KBM-7 (cell line): Measurements from ENCODE around the gene SEMA3F.

ENCODE experiments used
- DNase-seq: peaks from one replicate; pipeline ENCODE4 v3.0.0-alpha.2; 2015
- in situ Hi-C: fragments of 300-500 bp; cut with MboI; formaldehyde crosslinking; loops from 2 replicates; pipeline ENCODE4 v1.14.3; 2020; ENCODE audit warnings: low sequenced_read_pairs, low pct_unique_long_range_greater_than_20kb, mixed read lengths

Gene SEMA3F

GRCh38 chr3:50151728-50152127, 3.4 kb upstream of the SEMA3F start:
- in situ Hi-C loops, result no loop called here

DNA sequence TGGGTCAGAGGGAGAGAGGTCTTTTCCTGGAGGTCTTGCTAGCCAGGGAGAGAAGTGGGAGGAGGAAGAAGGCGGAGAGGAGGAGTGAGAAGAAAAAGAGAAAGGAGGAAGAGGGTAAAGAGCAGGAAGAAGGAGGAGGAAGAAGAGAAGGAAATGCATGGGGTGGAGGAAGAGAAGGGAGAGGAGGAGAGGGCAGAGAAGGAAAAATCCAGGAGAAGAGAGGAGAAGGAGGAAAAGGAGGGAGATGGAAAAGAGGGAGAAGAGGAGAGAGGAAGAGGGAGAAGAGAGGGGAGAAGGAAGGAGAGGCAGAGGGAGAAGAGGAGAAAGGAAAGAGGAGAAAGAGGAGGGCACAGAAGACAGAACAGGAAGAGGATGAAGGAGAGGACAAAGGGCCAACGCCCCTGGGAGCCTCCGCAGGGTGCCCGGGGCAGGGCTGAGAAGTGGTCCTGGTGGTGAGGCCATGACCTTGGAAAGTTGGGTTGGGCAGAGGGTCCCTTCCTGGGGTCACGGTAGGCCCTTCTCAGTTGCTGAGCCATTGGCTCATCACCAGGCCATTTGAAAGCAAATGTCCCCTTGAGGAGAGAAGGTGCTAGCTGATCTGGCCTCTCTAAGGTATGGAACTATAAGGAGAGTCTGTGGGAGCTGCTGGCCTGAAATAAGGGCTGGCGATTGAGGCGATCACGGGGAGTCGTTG, 1.2 kb upstream of the SEMA3F start:
- no peak for DNase-seq
- in situ Hi-C loops, result no loop called here

More at GRCh38 chr3:50151728-50152127, 3.4 kb upstream of the SEMA3F start:
- DNase-seq, result no peak

DNA sequence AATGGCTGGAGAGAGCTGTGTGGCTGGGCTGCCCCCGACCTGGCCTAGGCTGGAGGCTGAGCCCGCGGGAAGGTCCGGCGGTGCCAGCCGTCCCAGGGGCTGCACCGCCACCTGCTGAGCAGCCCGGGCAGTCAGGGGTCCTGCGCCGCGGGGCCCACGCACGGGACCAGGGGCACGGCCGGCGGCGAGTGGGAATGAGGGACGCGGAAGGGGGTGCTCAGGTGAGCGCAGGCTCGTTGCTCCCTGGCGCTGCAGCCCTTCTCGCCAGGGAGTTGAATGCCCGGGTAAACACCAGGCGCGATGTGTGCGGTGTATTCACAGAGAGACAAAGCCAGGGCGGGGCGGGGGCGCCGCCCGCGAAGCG, 666 bp upstream of the SEMA3F start:
- peak; percentile 49 for DNase-seq
- in situ Hi-C loops, result no loop called here

- DNase-seq, result no peak
- in situ Hi-C loops, result no loop called here
Measured at GRCh38 chr3:50155491-50155878, 361 bp downstream of the SEMA3F start.

DNA sequence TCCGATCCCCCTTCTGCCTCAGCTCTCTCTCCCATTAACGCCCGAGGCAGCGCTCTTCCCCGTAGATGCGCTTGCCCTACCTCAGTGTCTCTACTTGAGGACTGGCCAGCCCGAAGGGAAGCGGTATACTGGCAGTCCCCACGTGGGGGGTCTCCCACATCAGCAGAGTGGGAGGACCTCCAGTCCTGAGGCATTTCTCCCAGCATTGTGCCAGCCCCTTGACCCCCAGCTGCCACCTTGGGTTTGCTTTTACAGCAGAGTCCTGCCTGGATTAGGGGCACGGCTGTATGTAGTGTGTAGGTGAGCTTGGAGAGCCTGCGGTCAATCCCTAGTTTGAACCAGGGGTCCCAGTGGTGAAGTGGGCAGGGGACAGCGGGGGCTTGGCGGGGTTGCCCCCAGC, 767 bp downstream of the SEMA3F start:
- in situ Hi-C loops, result no loop called here
- no peak for DNase-seq

DNA sequence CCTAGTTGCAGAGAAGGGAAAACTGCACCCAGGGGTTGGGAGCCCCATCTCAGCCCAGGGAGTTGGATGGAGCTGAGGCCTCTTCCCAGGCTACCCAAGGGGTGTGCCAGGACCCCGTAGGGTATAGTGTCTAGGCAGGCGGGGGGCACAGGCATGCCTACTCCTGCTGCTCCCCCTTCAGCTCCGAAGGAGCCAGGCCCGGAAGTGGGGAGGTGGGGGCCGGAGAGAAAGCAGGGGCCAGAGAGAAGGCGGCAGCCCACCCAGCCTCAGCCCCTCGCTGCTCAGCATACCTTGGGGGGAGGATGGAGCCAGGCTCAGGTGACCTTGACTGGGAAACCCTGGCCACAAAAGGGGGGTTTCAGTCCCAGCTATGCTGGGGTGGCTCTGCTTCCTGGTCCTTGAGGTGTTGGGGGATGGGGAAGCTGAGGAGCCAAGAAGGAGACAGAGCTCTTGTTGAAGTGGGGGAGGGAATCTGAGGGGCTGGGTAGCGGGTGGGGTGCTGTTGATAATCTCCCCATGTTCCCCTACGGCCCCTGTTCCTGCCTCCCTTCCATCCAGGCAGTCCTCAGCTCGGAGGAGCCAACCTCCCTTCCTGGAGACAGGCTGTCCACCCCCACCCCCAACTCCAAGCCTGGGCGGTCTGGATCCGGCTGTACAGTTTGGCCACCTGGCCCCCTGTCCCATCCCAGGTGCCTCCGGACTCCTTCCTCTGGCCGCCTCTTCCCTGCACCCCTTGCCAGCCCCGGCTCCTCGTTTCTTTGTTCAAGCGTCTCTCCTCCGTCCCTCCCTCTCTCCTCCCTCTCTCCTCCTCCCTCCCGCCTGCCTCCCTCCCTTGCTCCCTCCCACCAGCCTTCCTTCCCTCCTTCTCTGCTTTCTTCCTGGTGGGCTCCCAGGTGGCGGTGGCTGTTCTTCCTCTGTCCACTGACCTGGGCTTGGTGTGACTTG, 1.7 kb downstream of the SEMA3F start:
- no peak for DNase-seq

DNA sequence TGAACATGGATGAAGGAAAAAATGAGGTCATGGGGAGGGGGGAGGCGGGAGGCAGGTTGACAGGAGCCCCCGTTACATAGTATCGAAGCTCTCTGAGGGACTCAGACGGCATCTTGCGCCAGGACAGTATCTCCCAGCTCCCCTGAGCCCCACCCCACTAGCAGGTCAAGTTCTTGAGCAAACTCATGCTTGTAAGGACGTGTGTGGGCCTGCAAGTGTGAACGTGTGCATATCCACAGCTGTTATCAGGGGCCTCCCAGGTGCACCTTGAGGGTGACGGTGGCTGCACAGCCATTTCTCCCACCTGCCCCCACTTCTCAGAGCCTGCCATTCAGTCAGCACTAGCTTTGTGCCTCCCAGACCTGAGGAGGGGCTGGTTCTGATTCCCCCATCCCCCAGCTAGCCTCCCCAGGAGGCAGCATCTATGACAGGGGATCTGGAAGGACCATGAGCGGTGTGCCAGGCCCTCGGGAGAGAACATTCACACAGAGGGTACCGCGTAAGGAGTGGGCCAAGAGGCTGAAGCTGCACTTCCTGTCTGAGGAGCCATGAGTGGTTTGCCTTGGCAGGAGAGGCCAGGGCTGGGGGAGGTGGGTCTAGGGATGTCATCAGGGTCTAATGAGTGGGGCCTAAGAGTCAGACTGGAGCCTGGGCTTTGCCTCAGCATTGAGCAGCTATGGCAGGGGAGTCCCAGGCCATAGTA, 2.9 kb downstream of the SEMA3F start:
- peak; percentile 38 for DNase-seq
- in situ Hi-C loops, result no loop called here

More for the DNA sequence above, 1.7 kb downstream of the SEMA3F start:
- in situ Hi-C loops, result no loop called here

DNA sequence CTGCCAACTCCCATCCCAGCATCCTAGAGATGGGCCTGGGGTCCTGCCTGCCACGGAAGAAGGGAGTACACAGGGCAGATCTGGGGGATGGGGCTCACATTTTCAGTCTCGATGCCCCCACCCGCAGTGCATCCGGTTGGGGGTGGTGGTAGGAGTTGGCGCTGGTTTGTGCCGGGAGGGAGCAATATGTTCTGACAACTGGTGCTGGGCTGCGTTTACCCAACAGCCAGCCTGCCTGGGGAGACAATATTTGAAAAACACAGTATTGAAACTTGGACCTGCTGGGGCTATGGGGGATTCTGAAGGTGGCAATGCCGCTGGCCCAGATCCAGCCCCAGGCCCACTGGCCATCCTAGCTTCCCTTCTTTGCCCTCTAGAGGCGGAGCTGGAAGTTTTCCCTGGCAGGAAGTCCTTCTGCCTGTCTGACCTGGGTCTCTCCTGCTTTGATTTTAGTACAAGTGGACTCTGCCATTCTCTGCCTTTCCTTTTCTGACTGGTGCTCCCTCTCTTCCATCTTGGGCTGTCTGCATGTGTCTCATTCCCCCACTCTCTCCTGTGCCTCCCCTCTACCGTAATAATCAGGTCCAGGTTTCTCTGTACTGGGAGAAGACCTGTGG, 3.5 kb downstream of the SEMA3F start:
- no peak for DNase-seq
- in situ Hi-C loops, result no loop called here

DNA sequence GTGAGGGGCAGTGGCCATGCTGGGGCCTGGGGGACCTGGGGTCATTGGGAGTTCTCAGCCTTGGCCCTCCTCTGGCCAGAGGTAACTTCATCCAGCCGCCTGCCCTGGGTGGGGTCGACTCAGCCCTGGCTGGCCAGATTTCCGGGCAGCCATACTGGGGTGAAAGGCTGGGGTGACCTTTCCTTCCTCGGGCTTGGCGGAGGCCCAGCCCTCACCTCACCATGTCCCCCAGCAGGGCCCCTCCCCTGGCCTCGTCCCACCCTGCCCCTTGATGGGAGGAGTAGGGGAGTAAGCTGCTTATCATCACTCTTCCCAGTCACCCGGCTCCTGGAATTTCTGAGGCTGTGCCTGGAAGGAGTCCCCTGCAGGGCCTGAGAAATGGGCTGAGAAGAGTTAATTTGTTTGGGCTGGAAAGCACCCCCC, 5.4 kb downstream of the SEMA3F start:
- no peak for DNase-seq
- in situ Hi-C loops, result no loop called here

DNA sequence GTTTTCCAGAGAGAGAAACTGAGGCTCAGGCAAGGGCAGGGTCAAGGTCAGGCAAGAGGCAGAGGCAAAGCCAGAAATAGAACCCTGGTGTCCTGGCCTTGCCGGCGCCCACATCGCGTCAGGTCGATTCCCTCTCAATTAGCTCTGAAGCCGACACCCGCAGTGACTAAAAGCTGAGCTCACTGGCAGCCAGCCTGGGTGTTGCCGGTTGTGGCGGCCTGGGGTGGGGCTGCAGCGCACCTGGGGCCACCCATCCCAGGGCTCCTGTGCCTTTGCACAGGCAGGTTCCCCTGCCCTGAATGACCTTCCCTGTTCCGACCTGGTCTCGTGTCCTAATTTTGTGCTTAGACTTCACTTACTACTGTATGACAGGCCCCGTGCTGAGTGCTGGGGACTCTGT, 6.2 kb downstream of the SEMA3F start:
- in situ Hi-C loops, result no loop called here
- no peak for DNase-seq

- in situ Hi-C loops, result no loop called here
- no peak for DNase-seq
Measured at GRCh38 chr3:50162034-50162883, 7.1 kb downstream of the SEMA3F start.

GRCh38 chr3:50163572-50164455, 8.7 kb downstream of the SEMA3F start:
- no peak for DNase-seq
- in situ Hi-C loops, result no loop called here

DNA sequence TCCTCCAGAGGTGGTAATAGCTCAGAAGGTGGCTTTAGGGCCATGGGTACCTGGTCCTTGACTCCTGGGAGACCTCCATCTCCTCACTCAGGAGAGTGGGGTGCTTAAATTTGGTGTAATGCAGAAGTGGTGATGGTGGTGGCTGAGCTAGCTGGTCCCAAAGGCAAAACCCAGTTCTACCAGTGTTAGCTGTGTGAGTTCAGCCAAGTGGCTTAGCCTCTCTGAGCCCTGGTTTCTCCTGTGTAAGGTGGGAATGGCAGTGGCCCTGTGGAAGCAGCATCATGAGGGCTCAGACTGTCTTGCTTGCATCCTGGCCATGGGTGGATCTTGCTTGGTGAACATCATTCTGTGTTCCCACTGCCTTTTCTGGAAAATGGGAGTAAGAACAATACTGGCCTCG, 9.4 kb downstream of the SEMA3F start:
- DNase-seq, result no peak
- in situ Hi-C loops, result no loop called here

DNA sequence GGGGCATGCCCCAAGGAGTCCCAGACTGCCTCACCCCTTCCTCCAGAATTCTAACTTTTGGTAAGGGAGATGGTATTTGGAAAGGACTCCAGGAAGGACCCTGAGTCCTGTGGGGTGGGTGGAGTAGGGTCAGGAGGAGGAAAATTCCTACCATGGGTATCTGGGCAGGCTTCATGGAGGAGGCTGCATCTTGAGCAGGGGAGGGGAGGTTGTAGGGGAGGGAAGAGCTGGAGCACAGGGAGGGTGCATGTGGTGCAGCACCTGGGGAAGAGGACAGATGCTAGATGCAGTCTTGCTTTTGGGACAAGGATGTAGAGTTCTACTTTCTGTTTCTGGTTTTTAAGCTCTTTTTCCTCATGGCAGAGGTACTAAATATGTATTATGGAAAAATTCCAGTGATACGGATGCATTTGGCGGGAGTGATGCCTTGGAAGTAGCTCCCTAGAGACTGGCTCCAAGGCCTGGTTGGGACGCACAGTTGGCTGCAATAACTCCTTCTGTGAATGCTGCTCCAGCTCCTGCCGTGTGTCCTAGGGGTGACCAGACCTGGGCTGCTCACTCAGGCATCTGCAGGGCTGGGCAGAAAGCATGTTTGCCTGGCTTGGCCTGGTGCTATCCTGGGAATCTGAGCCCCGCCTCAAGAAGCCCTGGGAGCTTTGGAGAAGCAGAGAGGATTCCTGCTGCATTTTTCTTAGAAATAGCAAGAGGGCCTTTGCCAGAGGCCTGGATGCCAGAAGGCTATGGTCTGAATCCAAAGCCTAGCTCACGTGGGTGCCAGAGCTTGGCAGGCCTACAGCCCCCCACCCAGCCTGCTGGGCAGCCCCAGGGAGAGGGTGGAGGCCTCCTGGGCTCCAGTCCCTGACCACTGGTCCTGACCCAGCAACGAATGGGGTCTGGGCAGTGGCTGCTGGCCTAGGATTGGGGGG, 10.1 kb downstream of the SEMA3F start:
- no peak for DNase-seq
- in situ Hi-C loops, result no loop called here

GRCh38 chr3:50165910-50166538, 10.9 kb downstream of the SEMA3F start:
- in situ Hi-C loops, result no loop called here

GRCh38 chr3:50166620-50167019, 11.5 kb downstream of the SEMA3F start:
- DNase-seq, result no peak
- in situ Hi-C loops, result no loop called here

More at GRCh38 chr3:50165910-50166538, 10.9 kb downstream of the SEMA3F start:
- DNase-seq, result no peak
